HUES6 (cell line): ENCODE results near the gene EIF5B.

Source experiments
- H3K27ac ChIP-seq: 2 replicates; pipeline ENCODE4 v1.7.0; 2013; ENCODE audit warnings: low read depth, mild to moderate bottlenecking, low read length, inconsistent platforms
- H3K27me3 ChIP-seq: 2 replicates; pipeline ENCODE4 v1.6.1; 2013; ENCODE audit warnings: low read length; ENCODE audit not compliant: control insufficient read depth, insufficient read depth
- H3K36me3 ChIP-seq: 2 replicates; pipeline ENCODE4 v1.6.1; 2013; ENCODE audit warnings: low read length; ENCODE audit not compliant: control insufficient read depth, insufficient read depth
- H3K4me1 ChIP-seq: 2 replicates; pipeline ENCODE4 v1.6.1; 2013; ENCODE audit warnings: low read length; ENCODE audit not compliant: control insufficient read depth, insufficient read depth
- H3K4me3 ChIP-seq: 2 replicates; pipeline ENCODE4 v1.5.1; 2013; ENCODE audit warnings: low read depth, low read length
- H3K9ac ChIP-seq: one replicate; pipeline ENCODE4 v1.6.1; 2013; ENCODE audit warnings: mild to moderate bottlenecking, low read length
- H3K9me3 ChIP-seq: 2 replicates; pipeline ENCODE4 v1.6.1; 2013; ENCODE audit warnings: low read depth, low read length; ENCODE audit not compliant: control insufficient read depth, insufficient read depth

Gene EIF5B

GRCh38 chr2:99398303-99398702 lies 61.1 kb downstream of the EIF5B start:
- no peaks in the 10 kb centered on the region for H3K9me3 ChIP-seq
- H3K27ac ChIP-seq: no peak overlapping the region
- peaks cover 10% of the 10 kb centered on the region for H3K4me1 ChIP-seq
- no peaks in the 10 kb centered on the region for H3K27me3 ChIP-seq
- H3K36me3 ChIP-seq: peaks cover 99% of the 10 kb centered on the region
- no peak overlapping the region for H3K4me3 ChIP-seq
- no peak overlapping the region for H3K9ac ChIP-seq

- Histone ChIP-seq H3K9me3 (no peaks in the 10 kb centered on the region), H3K4me1 (peaks cover 18% of the 10 kb centered on the region), H3K9ac (no peak overlapping the region), H3K36me3 (peaks cover 99% of the 10 kb centered on the region), H3K27ac (no peak overlapping the region), H3K27me3 (no peaks in the 10 kb centered on the region), H3K4me3 (no peak overlapping the region)
These were observed 61.9 kb downstream of the EIF5B start for GRCh38 chr2:99399063-99399462.

GRCh38 chr2:99399795-99400194 lies 62.6 kb downstream of the EIF5B start:
- H3K4me1 ChIP-seq: peaks cover 24% of the 10 kb centered on the region
- H3K36me3 ChIP-seq: peaks cover 99% of the 10 kb centered on the region
- no peak overlapping the region for H3K27ac ChIP-seq
- H3K9ac ChIP-seq: no peak overlapping the region
- no peaks in the 10 kb centered on the region for H3K9me3 ChIP-seq
- H3K27me3 ChIP-seq: no peaks in the 10 kb centered on the region
- no peak overlapping the region for H3K4me3 ChIP-seq

- no peak overlapping the region for H3K27ac ChIP-seq
- peaks cover 24% of the 10 kb centered on the region for H3K4me1 ChIP-seq
- H3K27me3 ChIP-seq: no peaks in the 10 kb centered on the region
- peaks cover 95% of the 10 kb centered on the region for H3K36me3 ChIP-seq
- no peaks in the 10 kb centered on the region for H3K9me3 ChIP-seq
- no peak overlapping the region for H3K9ac ChIP-seq
- no peak overlapping the region for H3K4me3 ChIP-seq
These were observed 64.7 kb downstream of the EIF5B start for GRCh38 chr2:99401841-99402240.

GRCh38 chr2:99403084-99403483 lies 65.9 kb downstream of the EIF5B start:
- Histone ChIP-seq H3K9me3 (no peaks in the 10 kb centered on the region), H3K4me3 (no peak overlapping the region), H3K27ac (no peak overlapping the region), H3K36me3 (peaks cover 87% of the 10 kb centered on the region), H3K4me1 (peaks cover 24% of the 10 kb centered on the region), H3K27me3 (no peaks in the 10 kb centered on the region), H3K9ac (no peak overlapping the region)

GRCh38 chr2:99403524-99403923 lies 66.3 kb downstream of the EIF5B start:
- Histone ChIP-seq H3K36me3 (peaks cover 87% of the 10 kb centered on the region), H3K9me3 (no peaks in the 10 kb centered on the region), H3K27me3 (no peaks in the 10 kb centered on the region)

GRCh38 chr2:99404039-99404796 lies 67.0 kb downstream of the EIF5B start:
- Histone ChIP-seq H3K36me3 (peaks cover 86% of the 10 kb centered on the region), H3K4me3 (no peak overlapping the region), H3K27ac (0 out of 2 replicates have a peak overlapping the region, but pooled peaks have one; percentile 22), H3K27me3 (no peaks in the 10 kb centered on the region), H3K9me3 (no peaks in the 10 kb centered on the region), H3K9ac (no peak overlapping the region), H3K4me1 (peaks cover 24% of the 10 kb centered on the region)

More at GRCh38 chr2:99403524-99403923, 66.3 kb downstream of the EIF5B start:
- H3K4me1 ChIP-seq: peaks cover 24% of the 10 kb centered on the region
- no peak overlapping the region for H3K27ac ChIP-seq
- no peak overlapping the region for H3K9ac ChIP-seq
- no peak overlapping the region for H3K4me3 ChIP-seq

- Histone ChIP-seq H3K9me3 (no peaks in the 10 kb centered on the region), H3K4me1 (peaks cover 24% of the 10 kb centered on the region), H3K27ac (no peak overlapping the region), H3K9ac (no peak overlapping the region), H3K4me3 (no peak overlapping the region), H3K36me3 (peaks cover 86% of the 10 kb centered on the region), H3K27me3 (no peaks in the 10 kb centered on the region)
These were observed 67.8 kb downstream of the EIF5B start for GRCh38 chr2:99404797-99405669.

- no peaks in the 10 kb centered on the region for H3K27me3 ChIP-seq
- no peak overlapping the region for H3K27ac ChIP-seq
- H3K9me3 ChIP-seq: no peaks in the 10 kb centered on the region
- H3K36me3 ChIP-seq: peaks cover 83% of the 10 kb centered on the region
- H3K4me3 ChIP-seq: no peak overlapping the region
- peaks cover 24% of the 10 kb centered on the region for H3K4me1 ChIP-seq
- H3K9ac ChIP-seq: no peak overlapping the region
These were observed 68.9 kb downstream of the EIF5B start for GRCh38 chr2:99406137-99406536.

- H3K27me3 ChIP-seq: no peaks in the 10 kb centered on the region
- H3K36me3 ChIP-seq: peaks cover 79% of the 10 kb centered on the region
- no peak overlapping the region for H3K4me3 ChIP-seq
- H3K9me3 ChIP-seq: no peaks in the 10 kb centered on the region
- H3K27ac ChIP-seq: no peak overlapping the region
- no peak overlapping the region for H3K9ac ChIP-seq
- H3K4me1 ChIP-seq: no peaks in the 10 kb centered on the region
These were observed 73.1 kb downstream of the EIF5B start for GRCh38 chr2:99410276-99410675.

- Histone ChIP-seq H3K9me3 (no peaks in the 10 kb centered on the region), H3K36me3 (peaks cover 87% of the 10 kb centered on the region), H3K4me3 (no peak overlapping the region), H3K9ac (no peak overlapping the region), H3K27me3 (no peaks in the 10 kb centered on the region), H3K4me1 (no peaks in the 10 kb centered on the region), H3K27ac (no peak overlapping the region)
These were observed 77.4 kb downstream of the EIF5B start for GRCh38 chr2:99414566-99414965.
